GM23338 (cell line): Measurements from ENCODE around the gene SMIM33.
"Not testable (repeated sequence)": the region's sequence is repeated elsewhere in the genome, so short reads cannot be mapped to it uniquely, and the experiment has no call there.

Source experiments
- CTCF ChIP-seq, 2 experiments: fragments of 200-600 bp in 1 of 2; sonication (generic) in 1 of 2; conservative IDR thresholded peaks; 2 replicates each; pipeline versions ENCODE4 v1.5.1 to v1.6.1; 2016 to 2017; ENCODE audit warnings: antibody characterized with exemption in 2 of 2, low read depth in 2 of 2, mild to moderate bottlenecking in 2 of 2, moderate library complexity in 1 of 2
- EZH2phosphoT487 ChIP-seq: fragments of 200-600 bp; sonication (generic); IDR thresholded peaks from one replicate; pipeline ENCODE4 v1.8.1; 2018; ENCODE audit warnings: antibody characterized with exemption; ENCODE audit not compliant: unreplicated experiment
- JUNB ChIP-seq: IDR thresholded peaks from one replicate; pipeline ENCODE4 v1.6.1; 2016; ENCODE audit warnings: antibody characterized with exemption; ENCODE audit not compliant: unreplicated experiment

- not testable (repeated sequence) for TF ChIP-seq JUNB; EZH2phosphoT487; CTCF (conservative IDR thresholded peaks at IDR 0.05; ENCODE audit: low read depth in 2 of 2)
These were observed 12.0 kb downstream of the SMIM33 start for GRCh38 chr5:139482890-139483208.
